Type B pancreatic cell (in vitro differentiated cells): ENCODE data around the gene TRAF4. TPM values are rescaled to one million over a fixed set of nuclear protein-coding genes. Genes with fewer than 3 reads are reported as not detected.

Experiments used
- DNase-seq: peaks from one replicate; pipeline ENCODE4 v3.0.0; 2021; ENCODE audit warnings: mixed read lengths; ENCODE audit not compliant: unreplicated experiment; ENCODE audit errors: extremely low spot score
- H3K27ac Mint-ChIP-seq: 2 replicates; pipeline ENCODE4 v1.8.0; 2021; ENCODE audit warnings: mild to moderate bottlenecking, mixed read lengths
- H3K27me3 Mint-ChIP-seq: 2 replicates; pipeline ENCODE4 v1.8.0; 2021; ENCODE audit warnings: mixed read lengths
- H3K36me3 Mint-ChIP-seq: 2 replicates; pipeline ENCODE4 v1.8.0; 2021; ENCODE audit warnings: mixed read lengths
- H3K4me1 Mint-ChIP-seq: one replicate; pipeline ENCODE4 v1.8.0; 2021; ENCODE audit warnings: mixed read lengths; ENCODE audit not compliant: unreplicated experiment
- H3K4me3 Mint-ChIP-seq: 2 replicates; pipeline ENCODE4 v1.8.0; 2021; ENCODE audit warnings: mild to moderate bottlenecking, mixed read lengths
- H3K9me3 Mint-ChIP-seq: 2 replicates; pipeline ENCODE4 v1.8.0; 2021; ENCODE audit warnings: mixed read lengths
- CTCF ChIP-seq: fragments of 200-600 bp; sonication (generic); conservative IDR thresholded peaks from 2 replicates; pipeline ENCODE4 v1.5.0; 2021; ENCODE audit warnings: antibody characterized with exemption, mild to moderate bottlenecking
- long read RNA-seq: library from polyadenylated mRNA; unstranded; transcript quantifications from one replicate; pipeline ENCODE4 v2.0.0, GENCODE V29; 2020
- total RNA-seq: library from RNA; stranded (reverse); gene quantifications from 2 replicates; pipeline ENCODE4 v1.2.1, GENCODE V29; 2021; ENCODE audit warnings: low replicate concordance

Gene TRAF4
- 219 and 327 TPM in 2 replicates for total RNA-seq
- long read RNA-seq, partial matches to known transcripts, result 5 of 14 reads
- long read RNA-seq, other reads (novel, unspliced or antisense), result 7 of 14 reads

GRCh38 chr17:28743243-28744103 is at the start of gene TRAF4:
TSS of gene TRAF4 (plus strand) at chr17:28744011. CDS start at chr17:28744113, 102 bp downstream.
- peak; percentile 85 for DNase-seq
- Mint-ChIP-seq H3K36me3 (peaks cover 4% of the 10 kb centered on the region), H3K4me1 (peaks cover under 1% of the 10 kb centered on the region), H3K4me3 (peak within 1 kb of the TSS; percentile 95), H3K9me3 (no peaks in the 10 kb centered on the region), H3K27ac (peak within 1 kb of the TSS; percentile 99), H3K27me3 (no peaks in the 10 kb centered on the region)
- peak; percentile 38 for TF ChIP-seq CTCF

GRCh38 chr17:28698253-28698941 is 45.4 kb upstream of the TRAF4 start:
- TF ChIP-seq CTCF, result no peak
- H3K27ac Mint-ChIP-seq, result peak overlapping the region; percentile 82
- no peaks in the 10 kb centered on the region for H3K9me3 Mint-ChIP-seq
- no peak for DNase-seq
- peak overlapping the region; percentile 35 for H3K4me3 Mint-ChIP-seq
- H3K27me3 Mint-ChIP-seq, result no peaks in the 10 kb centered on the region
- H3K36me3 Mint-ChIP-seq, result peaks cover 19% of the 10 kb centered on the region
- H3K4me1 Mint-ChIP-seq, result peaks cover 4% of the 10 kb centered on the region

- peaks cover 4% of the 10 kb centered on the region for H3K4me1 Mint-ChIP-seq
- no peak overlapping the region for H3K27ac Mint-ChIP-seq
- TF ChIP-seq CTCF, result no peak
- DNase-seq, result no peak
- H3K9me3 Mint-ChIP-seq, result no peaks in the 10 kb centered on the region
- H3K27me3 Mint-ChIP-seq, result no peaks in the 10 kb centered on the region
- peaks cover 12% of the 10 kb centered on the region for H3K36me3 Mint-ChIP-seq
- H3K4me3 Mint-ChIP-seq, result no peak overlapping the region
These were observed 43.5 kb upstream of the TRAF4 start for GRCh38 chr17:28700278-28700677.

- H3K4me1 Mint-ChIP-seq, result peaks cover 4% of the 10 kb centered on the region
- H3K27ac Mint-ChIP-seq, result no peak overlapping the region
- no peaks in the 10 kb centered on the region for H3K9me3 Mint-ChIP-seq
- DNase-seq, result no peak
- no peak for TF ChIP-seq CTCF
- no peaks in the 10 kb centered on the region for H3K27me3 Mint-ChIP-seq
- H3K4me3 Mint-ChIP-seq, result no peak overlapping the region
- H3K36me3 Mint-ChIP-seq, result peaks cover 12% of the 10 kb centered on the region
These were observed 42.9 kb upstream of the TRAF4 start for GRCh38 chr17:28700830-28701492.

GRCh38 chr17:28702026-28702751 is 41.6 kb upstream of the TRAF4 start:
- peaks cover 6% of the 10 kb centered on the region for H3K4me1 Mint-ChIP-seq
- H3K36me3 Mint-ChIP-seq, result peaks cover 12% of the 10 kb centered on the region
- no peaks in the 10 kb centered on the region for H3K27me3 Mint-ChIP-seq
- no peak overlapping the region for H3K4me3 Mint-ChIP-seq
- no peak for DNase-seq
- TF ChIP-seq CTCF, result no peak
- peak overlapping the region; percentile 34 for H3K27ac Mint-ChIP-seq
- no peaks in the 10 kb centered on the region for H3K9me3 Mint-ChIP-seq
